Right renal pelvis (tissue), 4 donors: ENCODE measurements around the gene BAIAP2L1. TPM values are rescaled to one million over a fixed set of nuclear protein-coding genes. Genes with fewer than 3 reads are reported as not detected.
A peak's percentile ranks its signal among the peaks of the same experiment; 100 is the strongest.
"Not testable (repeated sequence)": the region's sequence is repeated elsewhere in the genome, so short reads cannot be mapped to it uniquely, and the experiment has no call there.

Source experiments
- DNase-seq, 4 donors: peaks; one replicate each; pipeline ENCODE4 v3.0.0-alpha.2; 2013; ENCODE audit warnings: low read depth in 4 of 4, low spot score in 3 of 4, missing footprints in 1 of 4
- polyA plus RNA-seq, 4 donors: library from polyadenylated mRNA; unstranded; fragments of 120-200 nt; gene quantifications; one replicate each; pipeline ENCODE4 v1.2.1, GENCODE V29; 2013; ENCODE audit not compliant: insufficient read length in 4 of 4

Gene BAIAP2L1, protein sequence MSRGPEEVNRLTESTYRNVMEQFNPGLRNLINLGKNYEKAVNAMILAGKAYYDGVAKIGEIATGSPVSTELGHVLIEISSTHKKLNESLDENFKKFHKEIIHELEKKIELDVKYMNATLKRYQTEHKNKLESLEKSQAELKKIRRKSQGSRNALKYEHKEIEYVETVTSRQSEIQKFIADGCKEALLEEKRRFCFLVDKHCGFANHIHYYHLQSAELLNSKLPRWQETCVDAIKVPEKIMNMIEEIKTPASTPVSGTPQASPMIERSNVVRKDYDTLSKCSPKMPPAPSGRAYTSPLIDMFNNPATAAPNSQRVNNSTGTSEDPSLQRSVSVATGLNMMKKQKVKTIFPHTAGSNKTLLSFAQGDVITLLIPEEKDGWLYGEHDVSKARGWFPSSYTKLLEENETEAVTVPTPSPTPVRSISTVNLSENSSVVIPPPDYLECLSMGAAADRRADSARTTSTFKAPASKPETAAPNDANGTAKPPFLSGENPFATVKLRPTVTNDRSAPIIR
- 10 to 100 TPM; 12.5 to 17.0 (median 13.6) TPM for polyA plus RNA-seq

GRCh38 chr7:98400542-98401340 is at the start of gene BAIAP2L1:
Gene BAIAP2L1, minus strand, starts transcription at chr7:98401090. Its CDS starts 238 bp downstream, at chr7:98400852.
- DNase-seq, result peak; percentile 71 to 75 (median 73)

DNA sequence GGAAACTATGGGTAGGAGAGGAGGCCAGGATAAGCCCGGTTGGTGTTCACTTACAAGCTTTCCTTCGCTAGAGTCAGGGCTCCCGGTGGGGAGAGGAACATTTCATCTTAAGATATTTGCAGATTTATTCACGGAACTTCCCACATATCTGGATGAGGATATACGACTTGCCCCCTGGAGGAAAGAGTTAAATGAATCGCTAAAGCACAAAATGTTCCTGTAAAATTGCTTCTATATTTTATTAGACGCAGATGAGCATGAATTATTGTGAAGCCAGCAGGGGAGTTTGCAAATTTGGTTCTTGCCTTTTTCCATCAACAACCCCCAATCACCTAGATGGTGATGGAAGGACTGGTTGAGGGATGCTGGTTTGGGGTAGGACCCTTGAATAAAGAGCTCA is 47.9 kb upstream of the BAIAP2L1 start:
- DNase-seq, result no peak

DNA sequence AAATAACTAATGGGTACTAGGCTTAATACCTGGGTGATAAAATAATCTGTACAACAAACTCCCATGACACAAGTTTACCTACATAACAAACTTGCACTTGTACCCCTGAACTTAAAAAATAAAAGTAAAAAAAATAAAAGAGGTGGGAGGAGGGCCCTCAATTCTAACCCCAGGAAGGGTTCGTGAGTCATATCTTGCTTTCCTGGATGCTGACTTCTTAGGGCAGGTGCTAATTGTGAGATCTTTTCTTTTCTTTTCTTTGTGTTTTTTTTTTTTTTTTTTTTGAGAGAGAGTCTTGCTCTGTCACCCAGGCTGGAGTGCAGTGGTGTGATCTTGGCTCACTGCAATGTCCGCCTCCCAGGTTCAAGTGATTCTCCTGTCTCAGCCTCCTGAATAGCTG is 40.1 kb upstream of the BAIAP2L1 start:
- DNase-seq, result not testable (repeated sequence)

GRCh38 chr7:98439484-98439883 is 38.6 kb upstream of the BAIAP2L1 start:
- no peak for DNase-seq

GRCh38 chr7:98434087-98434486 is 33.2 kb upstream of the BAIAP2L1 start:
- DNase-seq, result no peak

GRCh38 chr7:98429799-98430198 is 28.9 kb upstream of the BAIAP2L1 start:
- DNase-seq, result no peak

GRCh38 chr7:98423043-98423442 is 22.2 kb upstream of the BAIAP2L1 start:
- DNase-seq, result no peak

- no peak for DNase-seq
Measured at GRCh38 chr7:98420966-98421612, 20.2 kb upstream of the BAIAP2L1 start.

DNA sequence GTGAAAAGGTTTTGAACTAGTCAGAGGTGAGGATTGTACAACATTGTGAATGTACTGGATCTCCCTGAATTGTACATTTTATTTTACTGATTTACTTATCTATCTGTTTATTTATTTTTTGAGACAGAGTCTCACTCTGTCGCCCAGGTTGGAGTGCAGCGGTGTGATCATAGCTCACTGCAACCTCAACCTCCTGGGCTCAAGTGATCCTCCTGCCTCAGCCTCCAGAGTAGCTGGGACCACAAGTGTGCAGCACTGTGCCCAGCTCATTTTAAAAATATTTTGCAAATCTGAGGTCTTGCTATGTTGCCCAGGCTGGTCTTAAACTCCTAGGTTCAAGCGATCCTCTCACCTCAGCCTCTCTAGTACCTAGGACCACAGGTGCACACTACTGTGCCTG is 19.1 kb upstream of the BAIAP2L1 start:
- not testable (repeated sequence) for DNase-seq

GRCh38 chr7:98419316-98419691 is 18.4 kb upstream of the BAIAP2L1 start:
- DNase-seq, result not testable (repeated sequence)

GRCh38 chr7:98418636-98419315 is 17.9 kb upstream of the BAIAP2L1 start:
- DNase-seq, result no peak

DNA sequence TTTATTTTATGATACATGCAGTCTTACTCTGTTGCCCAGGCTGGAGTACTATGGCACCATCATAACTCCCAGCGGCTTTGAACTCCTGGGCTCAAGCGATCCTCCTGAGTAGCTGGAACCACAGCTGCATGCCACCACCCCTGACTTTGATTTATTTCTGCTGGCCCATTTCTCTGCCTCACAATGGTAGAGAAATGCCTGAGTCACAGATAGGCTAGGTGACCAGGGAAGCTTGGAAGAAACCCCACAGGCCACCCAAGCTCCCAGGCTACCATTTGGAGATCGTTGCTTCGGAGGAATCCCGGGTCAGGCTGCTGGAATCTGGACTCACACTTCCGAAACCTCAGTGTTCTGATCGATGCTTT is 17.4 kb upstream of the BAIAP2L1 start:
- no peak for DNase-seq

DNA sequence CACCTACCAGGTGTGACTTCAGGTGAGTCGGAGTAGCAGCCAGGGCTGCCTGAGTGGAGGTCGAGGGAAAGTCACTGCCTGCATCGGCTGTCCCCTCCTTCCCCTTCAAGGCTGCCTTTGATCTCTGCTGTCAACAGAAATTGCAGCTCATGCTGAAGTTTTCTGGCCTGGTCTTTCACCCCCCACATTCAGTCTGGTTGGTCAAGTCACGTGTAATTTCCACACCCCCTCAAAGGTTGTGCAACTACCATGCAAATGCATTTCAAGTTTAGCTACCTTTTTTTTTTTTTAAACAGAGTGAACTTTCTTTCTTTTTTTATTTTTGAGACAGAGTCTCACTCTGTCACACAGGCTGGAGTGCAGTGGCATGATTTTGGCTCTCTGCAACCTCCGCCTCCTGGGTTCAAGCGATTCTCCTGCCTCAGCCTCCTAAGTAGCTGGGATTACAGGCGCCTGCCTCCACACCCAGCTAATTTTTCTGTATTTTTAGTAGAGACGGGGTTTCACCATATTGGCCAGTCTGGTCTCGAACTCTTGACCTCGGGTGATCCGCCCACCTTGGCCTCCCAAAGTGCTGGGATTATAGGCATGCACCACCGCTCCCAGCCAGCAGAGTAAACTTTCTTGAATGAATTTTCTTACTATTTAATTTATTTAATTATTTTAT is 16.8 kb upstream of the BAIAP2L1 start:
- DNase-seq, result not testable (repeated sequence)

- DNase-seq, result no peak
Measured at GRCh38 chr7:98414205-98414900, 13.5 kb upstream of the BAIAP2L1 start.

DNA sequence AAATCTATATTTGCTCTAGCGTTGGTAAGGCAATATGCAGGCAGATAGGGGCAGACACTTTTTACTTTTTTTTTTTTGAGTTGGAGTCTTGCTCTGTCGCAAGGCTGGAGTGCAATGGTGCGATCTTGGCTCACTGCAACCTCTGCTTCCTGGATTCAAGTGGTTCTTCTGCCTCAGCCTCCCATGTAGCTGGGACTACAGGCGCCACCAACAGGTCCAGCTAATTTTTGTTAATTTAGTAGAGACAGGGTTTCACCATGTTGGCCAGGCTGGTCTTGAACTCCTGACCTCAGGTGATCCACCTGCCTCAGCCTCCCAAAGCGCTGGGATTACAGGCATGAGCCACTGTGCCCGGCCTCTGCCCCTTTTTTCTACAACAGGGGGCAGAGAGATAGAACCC is 12.8 kb upstream of the BAIAP2L1 start:
- DNase-seq, result not testable (repeated sequence)

- DNase-seq, result no peak
Measured at GRCh38 chr7:98409843-98410242, 9.0 kb upstream of the BAIAP2L1 start.

DNA sequence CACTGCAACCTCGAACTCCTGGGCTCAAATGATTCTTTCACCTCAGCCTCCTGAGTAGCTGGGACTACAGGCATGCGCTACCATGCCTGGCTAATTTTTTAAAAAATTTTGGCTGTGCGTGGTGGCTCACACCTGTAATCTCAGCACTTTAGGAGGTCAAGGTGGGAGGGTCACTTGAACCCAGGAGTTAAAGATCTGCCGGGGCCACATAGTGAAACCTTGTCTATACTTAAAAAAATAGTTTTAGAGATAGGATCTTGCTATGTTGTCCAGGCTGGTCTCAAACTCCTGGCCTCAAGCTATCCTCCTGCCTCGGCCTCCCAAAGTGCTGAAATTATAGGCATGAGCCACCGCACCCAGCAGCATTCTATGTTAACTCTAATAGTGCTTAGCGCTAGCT is 7.3 kb upstream of the BAIAP2L1 start:
- DNase-seq, result not testable (repeated sequence)

GRCh38 chr7:98406827-98407226 is 5.9 kb upstream of the BAIAP2L1 start:
- DNase-seq, result no peak

DNA sequence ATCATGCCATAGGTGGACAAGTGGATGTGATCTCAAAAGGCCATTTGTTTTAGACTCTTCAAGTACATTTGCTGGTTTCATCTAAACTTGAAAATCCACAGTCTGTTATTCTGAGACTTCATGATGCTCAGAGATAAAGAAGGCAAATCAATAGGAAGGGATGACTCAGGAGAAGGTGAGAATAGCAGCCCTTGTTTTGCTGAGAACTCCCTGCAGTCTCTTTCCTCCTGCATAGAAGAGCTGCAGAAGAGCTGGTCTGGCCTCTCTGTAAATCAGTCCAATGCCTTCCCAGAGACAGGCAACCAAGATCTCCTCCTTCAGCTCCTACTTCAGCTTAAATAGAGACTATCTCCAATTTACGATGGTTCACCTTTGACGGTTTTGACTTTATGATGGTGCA is 4.0 kb upstream of the BAIAP2L1 start:
- no peak for DNase-seq
